Stimulated activated CD8-positive, alpha-beta memory T cell treated with anti-CD3 and anti-CD28 coated beads, Interleukin-7, amount 100 ng/mL, for 24 hours (primary cell): ENCODE results near the gene MYZAP.

Experiments
- DNase-seq: peaks from one replicate; pipeline ENCODE4 v3.0.0-alpha.2; 2020; ENCODE audit warnings: low read depth

The MYZAP gene

GRCh38 chr15:57563416-57563815, 28.3 kb upstream of the MYZAP start:
- DNase-seq, result no peak

- DNase-seq, result no peak
Observed at GRCh38 chr15:57565311-57565710, 26.4 kb upstream of the MYZAP start.

GRCh38 chr15:57566834-57567233, 24.9 kb upstream of the MYZAP start:
- no peak for DNase-seq

- DNase-seq, result no peak
Observed at GRCh38 chr15:57567891-57568290, 23.8 kb upstream of the MYZAP start.

- DNase-seq, result no peak
Observed at GRCh38 chr15:57568299-57568698, 23.4 kb upstream of the MYZAP start.

- DNase-seq, result no peak
Observed at GRCh38 chr15:57570340-57570739, 21.4 kb upstream of the MYZAP start.

GRCh38 chr15:57570994-57571393, 20.7 kb upstream of the MYZAP start:
- DNase-seq, result no peak

GRCh38 chr15:57571725-57572124, 20.0 kb upstream of the MYZAP start:
- no peak for DNase-seq

- no peak for DNase-seq
Observed at GRCh38 chr15:57572468-57572867, 19.2 kb upstream of the MYZAP start.

GRCh38 chr15:57573151-57573550, 18.6 kb upstream of the MYZAP start:
- DNase-seq, result no peak

- DNase-seq, result no peak
Observed at GRCh38 chr15:57575363-57575762, 16.3 kb upstream of the MYZAP start.

GRCh38 chr15:57578288-57578900, 13.3 kb upstream of the MYZAP start:
- DNase-seq, result no peak

- no peak for DNase-seq
Observed at GRCh38 chr15:57580428-57580827, 11.3 kb upstream of the MYZAP start.

- no peak for DNase-seq
Observed at GRCh38 chr15:57580866-57581265, 10.8 kb upstream of the MYZAP start.

- DNase-seq, result no peak
Observed at GRCh38 chr15:57582090-57582489, 9.6 kb upstream of the MYZAP start.

- DNase-seq, result no peak
Observed at GRCh38 chr15:57583282-57583681, 8.4 kb upstream of the MYZAP start.

GRCh38 chr15:57583720-57584119, 8.0 kb upstream of the MYZAP start:
- DNase-seq, result no peak

- no peak for DNase-seq
Observed at GRCh38 chr15:57586661-57587424, 4.9 kb upstream of the MYZAP start.

- DNase-seq, result no peak
Observed at GRCh38 chr15:57589281-57589680, 2.4 kb upstream of the MYZAP start.

GRCh38 chr15:57589754-57590153, 1.9 kb upstream of the MYZAP start:
- DNase-seq, result no peak

- DNase-seq, result no peak
Observed at GRCh38 chr15:57591237-57591821, 375 bp upstream of the MYZAP start.

GRCh38 chr15:57592426-57592825, 722 bp downstream of the MYZAP start:
- no peak for DNase-seq

GRCh38 chr15:57592836-57593420, 1.2 kb downstream of the MYZAP start:
- no peak for DNase-seq
